ENCODE results near the gene ZSWIM4.
A peak's percentile ranks its signal among the peaks of the same experiment; 100 is the strongest.

ZSWIM4 gene

DNA sequence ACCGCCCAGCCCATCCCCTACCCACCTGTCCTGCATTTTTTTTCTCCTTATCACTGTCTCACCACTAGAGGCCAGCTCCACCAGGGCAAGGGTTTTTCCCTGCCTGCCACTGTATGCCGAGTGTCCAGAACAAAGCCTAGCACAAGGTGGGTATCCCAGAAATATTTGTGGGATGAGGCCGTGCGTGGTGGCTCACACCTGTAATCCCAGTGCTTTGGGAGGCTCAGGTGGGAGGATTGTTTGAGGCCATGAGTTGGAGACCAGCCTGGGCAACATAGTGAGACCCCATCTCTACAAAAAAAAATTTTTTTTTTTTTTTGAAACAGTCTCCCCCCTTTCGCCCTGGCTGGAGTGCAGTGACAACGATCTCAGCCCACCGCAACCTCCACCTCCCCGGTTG lies 33.8 kb upstream of the ZSWIM4 start:
- no peak overlapping the region for H3K4me3 ChIP-seq
- no peak overlapping the region for H3K27ac ChIP-seq
- no peak overlapping the region for H3K4me2 ChIP-seq
- no peaks in the 10 kb centered on the region for H3K27me3 ChIP-seq
- H3K4me1 ChIP-seq: peaks cover 11 to 22% (median 16%) of the 10 kb centered on the region in 10 experiments; a peak in 19 of 20 replicates
- peaks cover 64 to 77% (median 68%) of the 10 kb centered on the region in 11 experiments for H3K36me3 ChIP-seq
- peaks cover 0 to 28% (median 15%) of the 10 kb centered on the region in 11 experiments; a peak in 10 of 22 replicates for H4K20me1 ChIP-seq
- no peak overlapping the region for H3K9ac ChIP-seq
- no peaks in the 10 kb centered on the region for H3K9me3 ChIP-seq (replicated peaks in 1 of 11)
- no peak for TF ChIP-seq Cebpa-rat (IDR thresholded peaks at IDR 0.05)

DNA sequence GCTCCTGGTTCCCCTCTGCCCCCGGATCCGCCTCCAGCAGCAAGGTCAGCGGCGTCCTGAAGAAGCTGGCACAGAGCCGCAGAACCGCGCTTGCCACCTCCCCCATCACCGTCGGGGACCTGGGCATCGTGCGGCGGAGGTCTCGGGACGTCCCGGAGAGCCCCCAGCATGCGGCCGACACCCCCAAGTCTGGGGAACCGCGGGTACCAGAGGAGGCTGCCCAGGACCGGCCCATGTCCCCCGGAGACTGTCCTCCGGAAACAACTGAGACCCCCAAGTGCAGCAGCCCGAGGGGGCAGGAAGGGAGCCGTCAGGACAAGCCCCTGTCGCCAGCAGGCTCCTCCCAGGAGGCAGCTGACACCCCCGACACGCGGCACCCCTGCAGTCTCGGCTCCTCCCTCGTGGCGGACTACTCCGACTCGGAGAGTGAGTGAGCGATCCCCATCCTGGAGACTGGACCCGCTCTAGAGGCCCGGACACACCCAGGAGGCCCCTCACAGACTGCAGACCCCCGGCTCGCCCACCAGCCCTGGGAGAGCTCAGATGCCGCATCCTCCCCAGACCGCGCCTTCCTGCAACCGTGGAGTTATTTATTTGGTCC lies 32.5 kb upstream of the ZSWIM4 start:
- no peak overlapping the region for H3K4me3 ChIP-seq
- no peaks in the 10 kb centered on the region for H3K9me3 ChIP-seq (replicated peaks in 1 of 11)
- no peak overlapping the region for H3K4me2 ChIP-seq
- no peak for TF ChIP-seq Cebpa-rat (IDR thresholded peaks at IDR 0.05)
- no peaks in the 10 kb centered on the region for H3K27me3 ChIP-seq
- no peak overlapping the region for H3K27ac ChIP-seq
- H3K9ac ChIP-seq: no peak overlapping the region
- peaks cover 0 to 27% (median 17%) of the 10 kb centered on the region in 11 experiments; a peak in 10 of 22 replicates for H4K20me1 ChIP-seq
- peaks cover 11 to 24% (median 17%) of the 10 kb centered on the region in 10 experiments; a peak in 19 of 20 replicates for H3K4me1 ChIP-seq
- H3K36me3 ChIP-seq: peaks cover 51 to 63% (median 55%) of the 10 kb centered on the region in 11 experiments

DNA sequence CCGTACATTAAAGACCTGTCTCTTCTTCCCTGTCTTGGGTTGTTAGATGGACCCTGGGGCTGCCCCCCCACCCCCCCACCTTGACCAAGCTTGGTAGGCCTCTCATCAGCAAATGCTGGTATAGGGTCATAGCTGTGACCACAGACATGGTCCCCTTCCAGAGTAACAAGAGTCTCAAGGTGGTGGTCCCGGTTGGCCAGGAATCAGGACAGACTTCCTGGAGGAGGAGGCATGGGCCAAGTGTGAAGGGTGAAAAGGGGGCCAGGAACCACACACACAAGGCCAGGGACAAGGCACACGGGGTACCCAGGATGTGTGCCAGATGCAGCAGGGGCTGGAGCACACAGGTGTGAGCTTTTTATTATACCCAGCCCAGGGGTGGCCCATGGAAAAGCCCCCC lies 32.0 kb upstream of the ZSWIM4 start:
- H3K36me3 ChIP-seq: peaks cover 49 to 61% (median 53%) of the 10 kb centered on the region in 11 experiments
- TF ChIP-seq Cebpa-rat (IDR thresholded peaks at IDR 0.05): no peak
- H3K9me3 ChIP-seq (replicated peaks in 1 of 11): no peaks in the 10 kb centered on the region
- no peak overlapping the region for H3K27ac ChIP-seq
- H3K4me1 ChIP-seq: peaks cover 11 to 24% (median 17%) of the 10 kb centered on the region in 10 experiments; a peak in 19 of 20 replicates
- H4K20me1 ChIP-seq: peaks cover 0 to 25% (median 17%) of the 10 kb centered on the region in 11 experiments; a peak in 10 of 22 replicates
- H3K27me3 ChIP-seq: no peaks in the 10 kb centered on the region
- H3K9ac ChIP-seq: no peak overlapping the region
- no peak overlapping the region for H3K4me3 ChIP-seq
- H3K4me2 ChIP-seq: peak overlapping the region in 4 of 11 experiments; percentile 74 to 91 (median 78); a peak in 6 of 22 replicates

DNA sequence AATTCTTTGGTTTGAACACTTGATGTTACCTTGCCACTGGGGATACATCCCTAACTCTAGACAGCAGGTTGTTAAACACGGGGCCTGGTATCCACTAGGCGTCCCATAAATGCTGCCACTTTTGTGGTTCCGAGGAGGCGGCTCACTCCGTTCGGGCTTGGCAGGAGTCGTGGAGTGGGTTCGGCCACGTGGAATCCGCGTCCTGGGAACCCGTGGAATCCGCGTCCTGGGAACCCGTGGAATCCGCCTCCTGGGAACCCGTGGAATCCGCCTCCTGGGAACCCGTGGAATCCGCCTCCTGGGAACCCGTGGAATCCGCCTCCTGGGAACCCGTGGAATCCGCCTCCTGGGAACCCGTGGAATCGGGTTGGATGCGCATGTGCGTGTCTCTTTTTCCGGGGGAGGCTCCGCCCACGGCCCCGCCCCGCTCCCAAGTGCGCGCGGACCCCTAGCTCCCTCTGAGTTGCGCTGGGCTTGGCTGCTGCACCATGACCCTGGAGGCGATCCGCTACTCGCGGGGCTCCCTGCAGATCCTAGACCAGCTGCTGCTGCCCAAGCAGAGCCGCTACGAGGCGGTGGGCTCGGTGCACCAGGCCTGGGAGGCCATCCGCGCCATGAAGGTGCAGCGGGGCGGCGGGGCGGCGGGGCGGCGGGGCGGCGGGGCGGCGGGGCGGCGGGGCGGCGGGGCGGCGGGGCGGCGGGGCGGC lies 31.0 kb upstream of the ZSWIM4 start, which contains the start of gene MRI1:
Gene MRI1, plus strand, starts transcription at position 422 of the 707 bp plus-strand sequence. Its CDS starts 67 bp downstream, at position 489.
- Histone ChIP-seq H3K4me3 (peak within 1 kb of the TSS; percentile 66 to 84 (median 76)), H3K4me2 (peak within 1 kb of the TSS; percentile 83 to 99 (median 96)), H3K9ac (peak within 1 kb of the TSS; percentile 68 to 83 (median 79)), H4K20me1 (peaks cover 0 to 25% (median 12%) of the 10 kb centered on the region in 11 experiments; a peak in 9 of 22 replicates), H3K27ac (peak within 1 kb of the TSS in 9 of 11 experiments; percentile 41 to 69 (median 62); a peak in 18 of 22 replicates), H3K9me3 (replicated peaks in 1 of 11) (no peaks in the 10 kb centered on the region), H3K27me3 (no peaks in the 10 kb centered on the region), H3K36me3 (peaks cover 49 to 61% (median 53%) of the 10 kb centered on the region in 11 experiments), H3K4me1 (peaks cover 11 to 24% (median 17%) of the 10 kb centered on the region in 10 experiments; a peak in 19 of 20 replicates)
- no peak for TF ChIP-seq Cebpa-rat (IDR thresholded peaks at IDR 0.05)

DNA sequence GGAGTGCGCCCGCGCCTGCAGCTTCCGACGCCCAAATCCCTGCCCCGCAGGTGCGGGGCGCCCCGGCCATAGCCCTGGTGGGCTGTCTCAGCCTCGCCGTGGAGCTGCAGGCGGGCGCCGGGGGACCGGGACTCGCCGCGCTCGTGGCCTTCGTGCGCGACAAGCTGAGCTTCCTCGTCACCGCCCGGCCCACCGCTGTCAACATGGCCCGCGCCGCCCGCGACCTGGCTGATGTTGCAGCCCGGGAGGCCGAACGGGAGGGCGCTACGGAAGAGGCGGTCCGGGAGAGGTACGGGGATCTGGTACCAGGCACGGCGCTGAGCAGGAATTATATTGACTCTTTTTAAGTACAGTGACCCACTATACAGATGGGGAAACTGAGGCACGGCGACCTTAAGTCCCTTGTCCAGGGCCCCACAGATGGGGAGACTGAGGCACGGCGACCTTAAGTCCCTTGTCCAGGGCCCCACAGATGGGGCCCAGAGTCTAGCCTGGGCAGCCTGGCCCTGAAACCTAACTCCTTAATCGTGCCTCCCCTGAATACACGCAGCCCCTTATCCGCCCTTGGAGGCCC lies 30.3 kb upstream of the ZSWIM4 start:
- Histone ChIP-seq H3K27ac (peak overlapping the region in 9 of 11 experiments; percentile 20 to 56 (median 44); a peak in 15 of 22 replicates), H3K4me1 (peaks cover 11 to 24% (median 17%) of the 10 kb centered on the region in 10 experiments; a peak in 19 of 20 replicates), H4K20me1 (peaks cover 0 to 22% (median 12%) of the 10 kb centered on the region in 11 experiments; a peak in 8 of 22 replicates), H3K36me3 (peaks cover 48 to 61% (median 53%) of the 10 kb centered on the region in 11 experiments), H3K4me2 (peak overlapping the region; percentile 83 to 99 (median 96)), H3K27me3 (no peaks in the 10 kb centered on the region), H3K9ac (peak overlapping the region; percentile 68 to 83 (median 79)), H3K9me3 (replicated peaks in 1 of 11) (no peaks in the 10 kb centered on the region), H3K4me3 (peak overlapping the region; percentile 66 to 84 (median 76))
- TF ChIP-seq Cebpa-rat (IDR thresholded peaks at IDR 0.05): no peak

DNA sequence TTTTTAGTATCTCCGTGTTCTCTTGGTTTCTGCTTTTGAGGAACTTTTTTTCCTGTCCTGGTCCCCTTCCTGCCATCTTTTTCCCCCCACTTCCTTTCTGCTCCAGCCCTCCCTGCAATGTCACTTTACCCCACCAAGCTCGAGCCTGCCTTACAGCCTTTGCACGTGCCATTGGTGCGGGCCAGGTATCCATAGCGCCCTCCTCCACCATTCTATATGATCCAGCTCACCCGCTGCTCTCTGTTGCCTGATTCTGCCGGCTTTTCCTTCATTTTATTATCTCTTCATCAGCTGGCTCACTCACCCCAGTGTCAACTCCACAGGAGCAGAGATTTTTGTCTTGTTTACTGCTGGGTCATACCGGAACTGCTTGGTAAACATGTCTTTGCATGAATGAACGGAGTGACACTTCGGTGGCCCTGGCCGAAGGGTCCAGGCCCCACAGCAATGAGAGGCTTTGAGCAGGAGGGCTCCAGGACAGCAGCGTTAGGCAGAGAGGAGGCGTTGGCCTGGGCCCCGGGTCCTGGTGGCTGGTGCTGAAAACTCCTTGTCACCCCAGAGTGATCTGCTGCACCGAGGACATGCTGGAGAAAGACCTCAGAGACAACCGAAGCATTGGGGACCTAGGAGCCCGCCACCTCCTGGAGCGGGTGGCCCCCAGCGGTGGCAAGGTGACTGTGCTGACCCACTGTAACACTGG lies 29.7 kb upstream of the ZSWIM4 start:
- peak overlapping the region in 3 of 11 experiments; percentile 44 to 55 (median 52); a peak in 6 of 22 replicates for H3K27ac ChIP-seq
- peaks cover 48 to 61% (median 53%) of the 10 kb centered on the region in 11 experiments for H3K36me3 ChIP-seq
- peak overlapping the region; percentile 83 to 99 (median 96) for H3K4me2 ChIP-seq
- H3K9ac ChIP-seq: peak overlapping the region; percentile 68 to 83 (median 79)
- H3K4me1 ChIP-seq: peaks cover 11 to 24% (median 17%) of the 10 kb centered on the region in 10 experiments; a peak in 19 of 20 replicates
- peaks cover 0 to 19% (median 12%) of the 10 kb centered on the region in 11 experiments; a peak in 8 of 22 replicates for H4K20me1 ChIP-seq
- no peaks in the 10 kb centered on the region for H3K27me3 ChIP-seq
- peak overlapping the region; percentile 66 to 84 (median 76) for H3K4me3 ChIP-seq
- TF ChIP-seq Cebpa-rat (IDR thresholded peaks at IDR 0.05): no peak
- H3K9me3 ChIP-seq (replicated peaks in 1 of 11): no peaks in the 10 kb centered on the region

DNA sequence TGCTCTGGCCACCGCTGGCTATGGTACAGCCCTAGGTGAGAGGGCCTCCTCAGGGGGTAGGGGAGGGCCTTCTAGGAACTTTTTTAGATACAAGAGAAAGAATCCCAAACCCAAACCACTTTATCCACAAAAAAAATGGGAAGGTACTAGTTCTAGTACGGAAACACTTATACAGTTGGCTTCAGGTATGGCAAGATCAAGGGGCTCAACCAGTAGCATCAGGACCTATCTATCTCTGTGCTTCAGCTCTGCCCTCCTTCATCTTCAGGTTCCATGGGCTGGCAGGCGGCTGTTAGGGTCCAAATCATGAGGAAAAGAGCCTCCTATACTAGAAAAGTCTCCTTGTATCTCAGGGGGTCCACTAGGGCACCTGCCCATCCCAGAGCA lies 29.2 kb upstream of the ZSWIM4 start:
- Histone ChIP-seq H3K9ac (peak overlapping the region in 3 of 11 experiments; percentile 34 to 83 (median 78); a peak in 2 of 22 replicates), H3K36me3 (peaks cover 47 to 61% (median 53%) of the 10 kb centered on the region in 11 experiments), H3K9me3 (replicated peaks in 1 of 11) (no peaks in the 10 kb centered on the region), H3K4me2 (peak overlapping the region in 9 of 11 experiments; percentile 83 to 98 (median 96); a peak in 14 of 22 replicates), H3K27me3 (no peaks in the 10 kb centered on the region), H3K27ac (0 out of 22 replicates have a peak overlapping the region, but pooled peaks of 1 of the 11 experiments have one; percentile 11), H4K20me1 (peaks cover 0 to 19% (median 12%) of the 10 kb centered on the region in 11 experiments; a peak in 8 of 22 replicates), H3K4me3 (peak overlapping the region in 1 of 10 experiments; percentile 76; a peak in 2 of 20 replicates), H3K4me1 (peaks cover 11 to 24% (median 17%) of the 10 kb centered on the region in 10 experiments; a peak in 19 of 20 replicates)
- TF ChIP-seq Cebpa-rat (IDR thresholded peaks at IDR 0.05): no peak

DNA sequence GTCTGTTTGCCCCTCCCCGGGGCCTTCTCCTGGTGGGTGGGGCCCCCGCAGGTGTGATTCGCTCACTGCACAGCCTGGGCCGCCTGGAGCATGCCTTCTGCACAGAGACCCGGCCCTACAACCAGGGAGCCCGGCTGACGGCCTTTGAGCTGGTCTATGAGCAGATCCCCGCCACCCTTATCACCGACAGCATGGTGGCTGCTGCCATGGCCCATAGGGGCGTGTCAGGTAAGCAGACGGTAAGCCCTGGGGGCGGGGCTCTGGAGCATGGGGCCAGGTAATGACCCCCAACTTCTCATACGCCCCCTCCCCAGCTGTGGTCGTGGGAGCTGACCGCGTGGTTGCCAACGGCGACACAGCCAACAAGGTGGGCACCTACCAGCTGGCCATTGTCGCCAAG lies 26.7 kb upstream of the ZSWIM4 start:
- Histone ChIP-seq H3K4me3 (no peak overlapping the region), H3K9ac (no peak overlapping the region), H3K4me1 (peaks cover 11 to 24% (median 16%) of the 10 kb centered on the region in 10 experiments), H4K20me1 (peaks cover 0 to 21% (median 12%) of the 10 kb centered on the region in 11 experiments; a peak in 8 of 22 replicates), H3K27me3 (no peaks in the 10 kb centered on the region), H3K4me2 (no peak overlapping the region), H3K36me3 (peaks cover 37 to 50% (median 45%) of the 10 kb centered on the region in 11 experiments), H3K27ac (no peak overlapping the region), H3K9me3 (replicated peaks in 1 of 11) (no peaks in the 10 kb centered on the region)
- TF ChIP-seq Cebpa-rat (IDR thresholded peaks at IDR 0.05): no peak

Data from BLaER1 treated with 17β-estradiol and CSF1 and Interleukin-3, amounts not matched to agents 10 nM and 100 nM (cell line).